ENCODE measurements around the gene PPP2R2C.

The PPP2R2C gene

GRCh38 chr4:6277935-6278800 lies 194.2 kb downstream of the PPP2R2C start:
- no peak for DNase-seq

GRCh38 chr4:6277139-6277802 lies 195.1 kb downstream of the PPP2R2C start:
- no peak for DNase-seq

- no peak for DNase-seq
Measured at GRCh38 chr4:6275898-6276806, 196.3 kb downstream of the PPP2R2C start.

- no peak for DNase-seq
Measured at GRCh38 chr4:6275351-6275750, 197.1 kb downstream of the PPP2R2C start.

- no peak for DNase-seq
Measured at GRCh38 chr4:6273661-6273990, 198.8 kb downstream of the PPP2R2C start.

GRCh38 chr4:6272863-6273660 lies 199.4 kb downstream of the PPP2R2C start:
- no peak for DNase-seq

- no peak for DNase-seq
Measured at GRCh38 chr4:6271701-6272465, 200.5 kb downstream of the PPP2R2C start.

GRCh38 chr4:6271206-6271605 lies 201.2 kb downstream of the PPP2R2C start:
- DNase-seq = no peak

- no peak for DNase-seq
Measured at GRCh38 chr4:6270636-6271121, 201.7 kb downstream of the PPP2R2C start.
